HL-60 (cell line): ENCODE measurements around the gene SIPA1L3.

Experiments used
- CTCF ChIP-seq: IDR thresholded peaks from one replicate; pipeline ENCODE4 v1.5.1; 2011; ENCODE audit warnings: low read length, control low read depth, inconsistent platforms; ENCODE audit not compliant: insufficient read depth
- GABPA ChIP-seq: IDR thresholded peaks from 2 replicates; pipeline ENCODE4 v1.6.1; 2012; ENCODE audit warnings: low read depth
- POLR2AphosphoS5 ChIP-seq: IDR thresholded peaks from 2 replicates; pipeline ENCODE4 v1.6.1; 2012; ENCODE audit warnings: low read depth
- REST ChIP-seq: IDR thresholded peaks from 2 replicates; pipeline ENCODE4 v1.6.1; 2012; ENCODE audit warnings: low read depth; ENCODE audit not compliant: insufficient replicate concordance

GRCh38 chr19:38064661-38065425 is 157.8 kb downstream of the SIPA1L3 start:
- TF ChIP-seq GABPA (no peak), CTCF (no peak), POLR2AphosphoS5 (no peak), REST (no peak)
